ENCODE data around the gene CDK14.
"Not testable (repeated sequence)": the region's sequence is repeated elsewhere in the genome, so short reads cannot be mapped to it uniquely, and the experiment has no call there.

CDK14 gene

DNA sequence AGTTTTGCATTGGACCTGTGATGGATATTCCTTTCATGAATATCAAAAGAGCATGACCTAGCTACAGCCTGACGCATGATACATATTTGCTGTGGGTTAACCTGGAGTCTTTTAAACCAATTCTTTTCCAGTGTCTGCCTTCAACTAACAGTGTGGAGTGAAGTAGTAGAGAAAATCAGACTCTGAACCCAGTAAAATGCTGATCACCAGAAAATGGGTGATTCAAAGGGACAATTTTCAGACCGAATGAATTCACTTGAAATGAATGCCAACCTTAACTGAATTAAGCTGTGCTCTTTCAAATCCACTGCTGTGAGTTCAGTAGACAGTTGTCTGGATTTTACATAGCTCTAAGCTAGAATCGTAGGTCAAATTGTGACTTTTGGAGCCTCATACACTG, 123.0 kb downstream of the CDK14 start:
- DNase-seq (ENCODE audit: low read depth in 2 of 2): no peak

GRCh38 chr7:90720984-90721760, 125.1 kb downstream of the CDK14 start:
- no peak for DNase-seq (ENCODE audit: low read depth in 2 of 2)

GRCh38 chr7:90721869-90722431, 125.8 kb downstream of the CDK14 start:
- DNase-seq (ENCODE audit: low read depth in 2 of 2): no peak

DNA sequence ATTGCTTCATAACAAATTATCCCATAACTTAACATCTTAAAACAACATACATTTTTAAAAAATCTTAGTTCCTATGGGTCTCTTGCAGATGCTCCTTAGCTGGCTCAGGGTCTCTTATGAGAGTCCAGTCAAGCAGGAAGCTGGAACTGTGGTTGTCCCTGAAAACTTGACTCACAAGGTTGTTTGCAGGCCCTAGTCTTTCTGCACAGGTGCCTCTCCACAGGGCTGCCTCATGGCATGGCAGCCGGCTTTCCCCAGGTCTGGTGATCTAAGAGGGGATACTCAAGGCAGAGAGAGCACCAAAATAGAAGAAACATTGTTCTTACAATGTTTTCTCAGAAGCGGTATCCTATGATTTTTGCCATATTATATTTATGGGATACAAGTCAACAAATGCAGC, 127.1 kb downstream of the CDK14 start:
- DNase-seq (ENCODE audit: low read depth in 2 of 2): no peak

DNA sequence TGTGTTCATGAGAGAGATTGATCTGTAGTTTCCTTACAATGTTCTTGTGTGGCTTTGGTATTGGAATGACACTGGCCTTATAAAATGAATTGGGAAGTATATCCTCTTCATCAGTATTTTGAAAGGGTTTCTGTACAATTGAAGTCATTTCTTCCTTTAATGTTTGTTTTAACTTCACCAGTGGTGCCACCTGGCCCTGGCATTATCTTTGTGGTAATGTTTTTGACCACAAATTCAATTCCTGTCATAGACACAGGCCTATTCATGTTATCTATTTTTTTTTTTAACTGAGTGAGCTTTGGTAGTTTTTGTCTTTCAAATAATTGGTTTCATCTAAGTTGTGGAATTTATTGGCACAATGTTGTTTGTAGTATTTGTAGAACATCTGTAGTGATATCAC, 127.7 kb downstream of the CDK14 start:
- DNase-seq (ENCODE audit: low read depth in 2 of 2): no peak

DNA sequence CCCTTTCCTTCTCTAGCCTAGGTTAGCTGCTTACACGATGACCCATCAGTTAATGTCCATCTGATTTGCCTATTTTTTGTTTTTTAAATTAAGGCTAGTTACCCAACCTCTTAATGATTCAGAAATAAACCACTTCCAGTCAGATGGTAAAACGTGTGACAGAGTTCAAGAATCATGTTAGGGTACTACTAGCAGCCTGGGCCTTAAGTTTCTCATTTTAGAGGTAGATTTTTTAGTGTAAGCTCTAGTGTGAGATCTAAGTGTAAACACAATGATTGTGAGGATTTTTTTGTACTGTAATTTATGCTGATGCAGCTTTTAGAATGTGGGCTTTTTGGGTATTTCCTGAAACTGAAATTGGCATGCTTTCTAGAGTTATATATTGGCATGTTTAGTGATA, 130.0 kb downstream of the CDK14 start:
- no peak for DNase-seq (ENCODE audit: low read depth in 2 of 2)

DNA sequence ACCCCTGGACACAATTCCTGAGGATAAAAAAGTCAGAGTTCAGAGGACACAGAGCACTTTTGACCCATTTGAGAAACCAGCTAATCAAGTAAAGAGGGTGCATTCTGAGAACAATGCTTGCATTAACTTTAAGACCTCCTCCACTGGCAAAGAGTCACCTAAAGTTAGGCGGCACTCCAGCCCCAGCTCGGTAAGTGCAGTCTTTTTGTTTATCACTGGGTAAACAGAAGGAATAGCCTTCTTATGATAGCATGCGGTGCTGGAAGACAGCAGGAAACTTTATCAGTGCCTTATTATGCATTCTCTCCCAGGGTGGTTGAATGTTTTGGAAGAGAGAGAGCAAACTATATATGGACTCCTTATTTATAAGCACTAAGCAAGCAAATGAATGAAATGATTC, 130.5 kb downstream of the CDK14 start:
- no peak for DNase-seq (ENCODE audit: low read depth in 2 of 2)

DNA sequence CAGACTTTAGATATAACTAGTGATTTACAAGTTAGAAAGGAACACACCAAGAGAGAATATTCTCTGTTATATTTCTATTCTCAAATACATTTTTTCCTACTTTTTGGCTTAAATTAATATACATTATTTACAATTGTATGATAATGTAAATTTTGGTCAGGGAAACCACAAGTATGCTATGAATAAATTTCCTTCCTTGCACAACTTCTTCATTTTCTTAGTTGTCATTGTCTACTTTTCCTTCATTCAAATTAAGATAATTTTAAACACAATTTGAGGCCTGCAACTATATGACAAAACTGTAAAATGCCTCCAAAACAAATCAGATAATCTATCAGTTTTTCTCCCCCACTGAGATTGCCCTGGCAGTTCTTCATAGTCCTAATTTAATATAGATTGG, 131.3 kb downstream of the CDK14 start:
- DNase-seq (ENCODE audit: low read depth in 2 of 2): no peak

DNA sequence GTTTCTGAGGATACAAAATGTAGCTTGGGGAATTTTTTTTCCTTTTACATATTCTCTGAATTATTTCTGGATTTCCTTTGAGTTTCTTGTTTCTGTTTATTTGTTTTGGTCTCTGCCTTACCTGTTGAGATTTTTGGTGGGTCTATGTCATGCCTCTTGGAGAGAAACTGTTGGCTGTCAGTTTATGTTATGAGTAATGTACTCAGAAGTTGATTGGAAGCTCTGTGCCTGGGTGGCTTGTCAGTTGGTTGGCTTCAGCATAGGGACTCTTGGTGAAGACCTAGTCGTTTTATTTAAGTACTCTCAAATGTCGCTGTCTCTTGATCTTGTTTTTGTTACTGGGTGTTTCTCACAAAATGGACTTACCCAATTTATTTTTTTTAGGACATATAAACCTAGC, 132.4 kb downstream of the CDK14 start:
- DNase-seq (ENCODE audit: low read depth in 2 of 2): no peak

GRCh38 chr7:90735611-90736280, 139.6 kb downstream of the CDK14 start:
- not testable (repeated sequence) for DNase-seq (ENCODE audit: low read depth in 2 of 2)

- no peak for DNase-seq (ENCODE audit: low read depth in 2 of 2)
Observed at GRCh38 chr7:90736316-90736715, 140.2 kb downstream of the CDK14 start.

DNA sequence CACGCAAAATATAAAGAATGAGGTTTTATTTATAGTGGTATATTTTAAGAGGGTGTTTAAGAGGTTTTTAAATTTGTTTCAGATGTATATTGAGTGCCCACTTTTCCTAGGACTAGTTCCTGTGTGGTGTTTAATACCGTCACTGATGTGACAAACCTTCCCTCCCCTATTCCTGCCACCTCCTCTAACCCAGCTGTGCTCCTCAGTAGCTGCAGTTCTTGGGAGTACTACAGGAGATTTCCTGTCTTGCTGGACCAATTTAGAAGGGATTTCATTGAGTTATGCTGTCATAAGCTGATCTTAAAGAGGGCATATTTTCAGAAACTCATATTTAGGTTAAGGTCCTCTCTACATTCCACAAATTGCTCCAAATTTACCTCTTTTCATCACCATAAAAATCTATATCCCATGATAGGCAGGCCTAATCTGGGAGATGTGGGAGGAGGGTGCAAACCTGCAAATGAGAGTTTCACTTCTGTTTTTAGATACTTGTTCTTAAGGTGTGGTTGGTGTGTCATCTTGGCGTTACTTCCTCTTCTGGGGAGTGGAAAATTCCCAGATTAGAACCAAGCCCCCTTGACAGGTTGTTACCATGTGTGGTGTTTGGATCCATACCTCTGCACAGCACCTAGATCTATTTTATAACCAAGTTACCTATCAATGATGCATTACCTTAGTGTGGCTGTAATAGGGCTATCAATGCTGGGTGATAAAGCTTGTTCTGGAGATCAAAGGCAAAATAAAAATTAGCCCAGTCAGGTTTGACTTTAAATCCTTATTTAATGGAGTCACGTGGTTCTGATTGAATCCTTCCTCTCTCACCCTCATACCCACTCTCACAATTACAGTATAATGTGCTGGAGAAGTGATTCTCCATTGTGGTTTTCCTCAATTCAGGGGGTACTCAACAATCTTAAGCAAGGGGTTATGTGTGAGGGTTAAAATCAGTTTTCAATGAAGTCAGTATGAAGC, 141.1 kb downstream of the CDK14 start:
- no peak for DNase-seq (ENCODE audit: low read depth in 2 of 2)

DNA sequence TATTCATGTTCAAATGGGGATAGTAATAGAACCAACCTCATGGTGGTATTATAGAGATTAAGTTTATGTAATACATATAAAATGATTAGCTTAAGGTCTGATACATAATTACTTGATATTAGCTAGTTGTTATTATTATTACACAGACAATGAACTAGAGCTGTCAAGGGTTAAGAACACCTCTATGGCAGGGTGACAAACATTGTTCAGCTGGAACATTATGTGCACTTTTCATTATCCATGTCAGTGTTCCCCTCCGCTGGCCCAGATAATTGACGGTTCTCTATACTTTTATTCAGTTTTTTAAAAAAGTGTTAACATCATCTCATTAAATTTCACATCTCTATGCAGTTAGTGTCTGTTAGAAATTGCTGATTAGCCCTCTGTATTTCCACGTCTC, 142.1 kb downstream of the CDK14 start:
- DNase-seq (ENCODE audit: low read depth in 2 of 2): no peak

DNA sequence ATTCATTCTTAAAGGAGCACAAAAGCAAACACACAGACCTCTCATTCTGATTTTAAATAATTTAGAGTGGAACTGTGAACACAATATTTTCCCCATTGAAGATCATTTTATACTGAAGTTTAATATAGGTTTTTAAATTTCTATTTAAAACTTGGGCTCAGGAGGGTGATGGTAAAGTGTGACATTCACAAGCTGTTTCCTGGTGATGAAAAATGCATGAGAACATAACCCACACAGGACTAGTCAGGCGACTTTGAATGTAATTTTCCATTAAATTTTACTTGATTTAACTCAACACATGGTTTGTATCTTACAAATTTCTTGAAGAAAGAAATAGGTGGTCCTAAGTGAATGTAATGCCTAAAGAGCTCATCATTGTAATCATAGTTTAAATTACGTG, 143.6 kb downstream of the CDK14 start:
- DNase-seq (ENCODE audit: low read depth in 2 of 2): no peak

GRCh38 chr7:90740386-90740785, 144.3 kb downstream of the CDK14 start:
- DNase-seq (ENCODE audit: low read depth in 2 of 2): no peak

DNA sequence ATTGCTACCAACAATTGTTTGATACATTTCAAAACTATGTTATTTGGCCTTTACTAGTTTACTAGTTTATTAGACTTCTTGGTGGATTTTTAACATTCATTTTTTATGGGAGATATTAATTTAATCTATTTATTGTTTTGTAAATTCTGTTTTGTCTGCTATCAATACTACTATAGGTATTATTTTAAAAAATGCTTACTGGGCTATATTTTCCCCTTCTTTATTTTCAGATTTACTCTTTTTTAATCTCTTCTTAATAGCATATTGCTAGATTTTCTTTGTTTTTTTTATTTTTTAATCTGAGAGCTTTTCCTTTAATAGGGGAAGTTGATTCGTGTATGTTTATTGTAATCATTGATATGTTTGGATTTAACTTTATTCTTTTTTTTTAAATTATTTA, 147.5 kb downstream of the CDK14 start:
- DNase-seq (ENCODE audit: low read depth in 2 of 2): no peak

- DNase-seq (ENCODE audit: low read depth in 2 of 2): no peak
Observed at GRCh38 chr7:90747516-90747915, 151.4 kb downstream of the CDK14 start.

DNA sequence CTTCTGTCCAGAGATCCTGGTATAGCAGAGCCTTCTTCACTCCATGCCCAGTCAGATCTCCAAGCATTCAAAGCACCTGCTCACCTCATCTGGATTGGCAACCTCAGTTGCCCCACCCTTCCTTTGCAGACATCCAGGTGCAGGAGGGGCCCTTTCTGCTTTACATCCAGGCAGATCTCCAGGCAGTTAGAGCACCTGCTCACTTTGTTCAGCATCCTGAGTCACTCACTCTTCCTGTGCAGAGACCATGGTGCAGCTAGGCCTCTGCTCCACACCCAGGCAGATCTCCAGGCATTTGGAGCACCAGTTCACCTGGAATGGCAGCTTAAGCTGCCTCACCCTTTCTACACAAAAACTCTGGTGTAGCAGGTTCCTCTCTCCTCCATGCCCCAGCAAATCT, 153.1 kb downstream of the CDK14 start:
- no peak for DNase-seq (ENCODE audit: low read depth in 2 of 2)

- no peak for DNase-seq (ENCODE audit: low read depth in 2 of 2)
Observed at GRCh38 chr7:90749774-90750173, 153.7 kb downstream of the CDK14 start.

DNA sequence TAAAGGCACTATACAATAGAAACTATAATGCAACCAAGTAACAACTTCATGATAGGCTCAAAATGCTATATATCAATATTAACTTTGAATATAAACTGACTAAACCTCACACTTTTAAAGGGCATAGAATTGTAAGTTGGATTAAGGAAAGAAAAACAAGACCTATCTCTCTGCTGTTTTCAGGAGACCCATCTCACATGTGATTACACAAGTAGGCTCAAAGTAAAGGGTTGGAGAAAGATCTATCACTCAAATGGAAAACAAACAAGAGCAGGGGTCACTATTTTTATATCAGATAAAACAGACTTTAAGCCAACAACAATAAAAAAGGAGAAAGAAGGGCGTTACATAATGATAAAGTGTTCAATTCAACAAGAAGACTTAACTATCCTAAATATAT, 155.5 kb downstream of the CDK14 start:
- DNase-seq (ENCODE audit: low read depth in 2 of 2): no peak

DNA sequence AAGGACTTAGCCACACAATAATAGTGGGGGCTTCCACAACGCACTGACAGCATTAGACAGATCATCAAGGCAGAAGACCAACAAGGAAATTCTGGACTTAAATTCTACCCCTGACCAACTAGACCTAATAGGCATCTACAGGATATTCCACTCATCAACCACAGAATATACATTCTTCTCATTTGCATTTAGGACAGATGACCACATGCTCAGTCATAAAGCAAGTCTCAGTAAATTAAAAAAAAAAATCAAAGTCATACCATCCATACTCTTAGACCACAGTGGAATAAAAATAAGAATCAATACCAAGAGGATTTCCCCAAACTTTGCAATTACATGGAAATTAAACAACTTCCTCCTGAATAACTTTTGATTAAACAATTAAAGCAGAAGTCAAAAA, 155.9 kb downstream of the CDK14 start:
- DNase-seq (ENCODE audit: low read depth in 2 of 2): no peak

DNA sequence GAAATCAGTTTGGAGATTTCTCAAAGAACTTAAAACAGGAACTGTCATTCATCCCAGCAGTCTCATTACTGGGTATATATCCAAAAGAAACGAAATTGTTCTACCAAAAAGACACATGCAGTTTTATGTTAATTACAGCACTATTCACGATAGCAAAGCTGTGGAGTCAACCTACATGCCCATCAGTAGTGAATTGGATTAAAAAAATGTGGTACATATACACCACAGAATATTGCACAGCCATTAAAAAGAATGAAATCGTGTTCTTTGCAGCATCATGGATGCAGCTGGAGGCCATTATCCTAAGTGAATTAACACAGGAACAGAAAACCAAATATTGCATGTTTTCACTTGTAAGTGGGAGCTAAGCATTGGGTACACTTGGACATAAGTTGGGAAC, 158.9 kb downstream of the CDK14 start:
- no peak for DNase-seq (ENCODE audit: low read depth in 2 of 2)

Data from stimulated activated CD8-positive, alpha-beta memory T cell treated with anti-CD3 and anti-CD28 coated beads, Interleukin-2, amount 100 ng/mL, for 48 hours (primary cell).